Measurements from ENCODE around the gene FXYD7.

FXYD7 gene

GRCh38 chr19:35105411-35106290 lies 37.4 kb upstream of the FXYD7 start:
- TF ChIP-seq, protein P1, sequence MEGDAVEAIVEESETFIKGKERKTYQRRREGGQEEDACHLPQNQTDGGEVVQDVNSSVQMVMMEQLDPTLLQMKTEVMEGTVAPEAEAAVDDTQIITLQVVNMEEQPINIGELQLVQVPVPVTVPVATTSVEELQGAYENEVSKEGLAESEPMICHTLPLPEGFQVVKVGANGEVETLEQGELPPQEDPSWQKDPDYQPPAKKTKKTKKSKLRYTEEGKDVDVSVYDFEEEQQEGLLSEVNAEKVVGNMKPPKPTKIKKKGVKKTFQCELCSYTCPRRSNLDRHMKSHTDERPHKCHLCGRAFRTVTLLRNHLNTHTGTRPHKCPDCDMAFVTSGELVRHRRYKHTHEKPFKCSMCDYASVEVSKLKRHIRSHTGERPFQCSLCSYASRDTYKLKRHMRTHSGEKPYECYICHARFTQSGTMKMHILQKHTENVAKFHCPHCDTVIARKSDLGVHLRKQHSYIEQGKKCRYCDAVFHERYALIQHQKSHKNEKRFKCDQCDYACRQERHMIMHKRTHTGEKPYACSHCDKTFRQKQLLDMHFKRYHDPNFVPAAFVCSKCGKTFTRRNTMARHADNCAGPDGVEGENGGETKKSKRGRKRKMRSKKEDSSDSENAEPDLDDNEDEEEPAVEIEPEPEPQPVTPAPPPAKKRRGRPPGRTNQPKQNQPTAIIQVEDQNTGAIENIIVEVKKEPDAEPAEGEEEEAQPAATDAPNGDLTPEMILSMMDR (conservative IDR thresholded peaks at IDR 0.05; ENCODE audit: low read depth, low read length), result no peak
- H3K4me3 ChIP-seq (ENCODE audit: low read depth, low read length), result no peak overlapping the region
- no peak for DNase-seq (ENCODE audit: low read depth)

GRCh38 chr19:35106291-35106583 lies 36.8 kb upstream of the FXYD7 start:
- TF ChIP-seq, protein P1 (conservative IDR thresholded peaks at IDR 0.05; ENCODE audit: low read depth, low read length), result no peak
- H3K4me3 ChIP-seq (ENCODE audit: low read depth, low read length), result no peak overlapping the region
- no peak for DNase-seq (ENCODE audit: low read depth)

DNA sequence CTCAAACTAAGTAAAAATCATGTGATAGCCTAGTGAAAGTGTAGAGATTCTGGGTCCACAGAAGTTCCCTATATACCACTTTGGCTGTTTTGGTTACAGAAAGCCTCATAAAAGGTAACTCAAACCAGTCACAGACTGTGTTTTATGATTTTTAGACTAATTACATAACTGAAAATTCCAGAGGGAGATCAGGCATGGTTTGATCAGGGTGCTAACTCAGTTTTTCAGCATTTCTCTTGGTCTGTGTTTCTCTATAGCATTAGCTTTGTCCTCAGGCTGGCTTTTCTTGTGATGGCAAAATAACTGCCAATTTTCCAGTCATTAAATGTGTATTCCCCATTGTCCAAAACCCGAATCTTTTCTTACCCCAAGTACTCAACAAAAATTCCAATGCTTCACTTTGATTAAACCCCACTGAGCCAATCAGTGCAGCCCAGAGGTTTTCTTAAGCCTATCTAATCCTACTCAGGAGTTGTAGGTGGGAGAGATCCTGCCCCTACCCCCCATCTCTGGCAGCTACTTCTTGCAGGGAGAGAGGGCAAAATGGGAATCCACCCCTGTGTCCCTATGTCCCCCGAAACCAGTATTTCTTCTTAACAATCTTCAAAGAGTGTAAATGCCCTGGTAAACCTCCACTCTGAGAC lies 36.0 kb upstream of the FXYD7 start:
- DNase-seq (ENCODE audit: low read depth), result no peak
- TF ChIP-seq, protein P1 (conservative IDR thresholded peaks at IDR 0.05; ENCODE audit: low read depth, low read length), result no peak
- H3K4me3 ChIP-seq (ENCODE audit: low read depth, low read length), result no peak overlapping the region

DNA sequence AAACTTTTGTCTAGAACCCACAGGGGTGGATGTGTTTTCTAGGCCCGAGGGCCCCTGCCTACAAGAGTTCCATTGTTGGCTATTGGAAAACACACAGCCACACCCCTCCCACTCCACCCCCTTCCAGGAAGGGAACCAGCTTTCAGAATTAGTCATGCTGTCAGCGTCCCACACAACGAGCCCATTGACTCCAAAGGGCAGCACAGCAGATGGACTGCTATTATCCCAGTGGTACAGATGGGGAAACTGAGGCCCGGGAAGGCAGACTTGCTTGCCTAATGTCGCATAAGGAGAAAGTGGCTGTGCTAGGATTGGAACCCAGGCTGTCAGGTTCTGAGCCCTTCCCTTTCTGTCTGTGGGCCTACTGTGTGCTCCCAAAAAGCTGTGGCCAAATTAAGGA lies 35.5 kb upstream of the FXYD7 start:
- H3K4me3 ChIP-seq (ENCODE audit: low read depth, low read length), result no peak overlapping the region
- TF ChIP-seq, protein P1 (conservative IDR thresholded peaks at IDR 0.05; ENCODE audit: low read depth, low read length), result no peak
- peak; percentile 35 for DNase-seq (ENCODE audit: low read depth)

- no peak overlapping the region for H3K4me3 ChIP-seq (ENCODE audit: low read depth, low read length)
- DNase-seq (ENCODE audit: low read depth), result no peak
- TF ChIP-seq, protein P1 (conservative IDR thresholded peaks at IDR 0.05; ENCODE audit: low read depth, low read length), result no peak
Observed at GRCh38 chr19:35108730-35109129, 34.3 kb upstream of the FXYD7 start.

GRCh38 chr19:35109395-35110112 lies 33.5 kb upstream of the FXYD7 start:
- DNase-seq (ENCODE audit: low read depth), result no peak
- no peak overlapping the region for H3K4me3 ChIP-seq (ENCODE audit: low read depth, low read length)
- TF ChIP-seq, protein P1 (conservative IDR thresholded peaks at IDR 0.05; ENCODE audit: low read depth, low read length), result no peak
